SK-N-DZ (cell line): ENCODE measurements around the gene PDE3A.

Source experiments
- DNase-seq: peaks from one replicate; pipeline ENCODE4 v3.0.0-alpha.2; 2015; ENCODE audit warnings: low spot score

Gene PDE3A

DNA sequence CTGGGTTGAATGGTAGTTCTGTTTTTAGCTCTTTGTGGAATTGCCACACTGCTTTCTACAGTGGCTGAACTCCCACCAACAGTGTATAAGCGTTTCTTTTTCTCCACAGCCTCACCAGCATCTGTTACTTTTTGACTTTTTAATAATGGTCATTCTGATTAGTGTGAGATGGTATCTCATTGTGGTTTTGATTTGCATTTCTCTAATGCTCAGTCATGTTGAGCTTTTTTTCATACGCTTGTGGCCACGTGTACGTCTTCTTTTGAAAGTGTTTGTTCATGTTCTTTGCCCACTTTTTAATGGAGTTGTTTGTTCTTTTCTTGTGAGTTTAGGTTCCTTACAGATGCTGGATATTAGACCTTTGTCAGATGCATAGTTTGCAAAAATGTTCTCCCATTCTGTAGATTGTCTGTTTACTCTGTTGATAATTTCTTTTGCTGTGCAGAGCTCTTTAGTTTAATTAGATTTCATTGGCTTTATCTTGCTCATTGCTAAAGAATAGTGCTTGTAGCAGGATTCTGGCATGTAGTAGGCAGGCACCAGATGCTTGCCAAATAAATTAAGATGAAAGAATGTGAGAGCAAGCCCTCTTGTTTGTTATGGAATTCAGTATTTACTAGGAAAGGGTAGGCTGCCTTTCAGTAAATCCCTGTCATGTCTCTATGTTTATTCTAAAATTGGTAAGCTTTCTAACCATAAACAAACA, 86.8 kb downstream of the PDE3A start:
- peak; percentile 45 for DNase-seq

DNA sequence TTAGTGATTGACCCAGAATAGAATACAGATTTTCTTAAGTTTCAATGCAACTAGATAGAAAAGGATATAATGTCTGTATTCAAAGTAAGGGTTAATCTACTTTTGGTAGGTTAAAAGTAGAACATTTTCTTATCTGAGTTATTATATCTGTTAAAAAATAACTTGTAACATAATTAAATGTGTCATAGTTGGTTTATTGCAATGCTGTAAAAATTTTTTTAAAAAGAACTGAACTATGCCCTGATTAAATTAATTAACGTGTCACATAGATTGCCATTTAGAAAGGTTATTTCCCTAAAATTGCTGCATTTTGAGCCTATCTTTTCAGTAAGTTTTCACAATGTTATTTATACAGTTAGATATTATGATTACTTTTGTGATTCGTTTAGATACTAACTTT, 89.2 kb downstream of the PDE3A start:
- no peak for DNase-seq

DNA sequence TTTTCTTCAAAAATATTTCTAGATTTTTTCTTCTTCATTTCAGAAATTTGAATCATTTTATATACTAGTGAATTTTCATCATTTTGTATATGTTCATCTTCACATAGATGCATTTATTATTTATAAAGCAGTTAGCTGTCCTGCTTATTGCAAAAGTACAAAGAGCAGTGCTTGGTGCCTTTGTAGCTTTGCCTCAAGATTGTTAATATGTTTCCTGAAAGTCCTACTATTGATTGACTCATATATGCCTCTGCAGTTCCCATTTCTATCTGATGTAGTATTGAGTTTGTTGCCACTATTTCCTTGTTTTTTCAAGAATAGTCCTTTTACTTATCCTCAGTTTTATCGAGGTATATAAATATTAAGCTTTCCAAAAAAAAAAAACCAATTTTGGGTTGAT, 89.7 kb downstream of the PDE3A start:
- no peak for DNase-seq

DNA sequence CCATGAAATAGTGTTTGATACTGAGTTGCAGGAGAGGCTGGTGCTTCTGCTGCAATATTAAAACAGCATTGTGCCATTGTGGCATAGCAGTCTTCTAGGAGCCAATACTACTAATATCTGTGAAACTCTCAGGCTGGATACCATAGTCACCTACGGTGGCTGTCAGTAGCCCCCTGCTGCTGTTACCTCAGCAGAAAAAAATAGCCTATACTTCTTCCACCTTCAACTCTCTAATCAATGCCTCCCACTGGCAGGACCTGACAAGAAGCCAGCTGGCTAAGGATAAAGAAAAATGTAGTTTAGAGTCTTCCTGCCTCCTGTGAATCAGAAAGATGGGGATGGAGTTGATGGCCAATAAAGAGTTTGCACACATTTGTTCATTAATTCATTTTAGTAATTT, 91.6 kb downstream of the PDE3A start:
- DNase-seq: no peak

DNA sequence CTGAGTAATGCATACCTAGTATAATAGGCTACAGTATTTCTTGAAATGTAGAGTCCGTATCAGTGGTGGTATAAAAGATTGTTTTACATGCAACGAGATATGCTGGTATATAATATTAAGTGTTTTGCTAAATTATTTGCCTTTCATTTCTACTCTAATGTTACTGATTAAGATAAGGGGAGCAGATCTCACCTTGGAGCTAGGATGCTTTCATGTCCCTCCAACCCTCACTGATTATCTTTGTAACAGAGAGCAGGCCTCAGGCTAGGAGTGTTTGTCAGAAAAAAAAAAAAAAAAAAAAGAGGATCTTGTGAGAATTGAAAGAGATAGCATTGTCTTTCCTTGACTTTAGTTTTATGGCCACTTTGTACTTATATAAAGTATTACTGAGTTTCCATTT, 92.6 kb downstream of the PDE3A start:
- DNase-seq: no peak

DNA sequence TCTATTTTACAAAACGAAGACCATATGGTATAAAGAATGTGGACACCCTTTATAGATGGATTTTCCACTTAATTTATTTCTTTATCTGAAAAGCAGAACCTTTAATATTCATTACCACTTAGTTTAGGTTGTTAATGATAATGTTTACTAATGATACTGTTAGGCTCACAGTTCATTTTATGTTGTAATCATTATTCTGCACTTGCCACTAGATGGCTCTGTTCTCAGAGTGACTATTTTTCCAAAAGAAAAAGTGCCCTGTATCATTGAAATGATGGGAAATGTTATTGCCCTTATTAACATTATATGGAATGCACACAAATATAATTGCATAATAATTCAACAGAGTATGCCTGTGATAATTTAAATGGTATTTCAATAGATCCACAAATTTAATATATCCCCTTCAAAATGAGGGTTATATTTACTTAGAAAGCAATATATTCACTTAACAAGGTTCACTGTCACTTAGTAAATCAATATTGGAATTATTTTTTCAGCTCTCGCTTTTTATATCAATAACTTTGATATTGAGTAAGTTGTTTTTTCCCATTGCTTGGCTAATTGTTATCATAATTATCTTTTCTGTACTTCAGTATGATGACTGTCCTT, 95.7 kb downstream of the PDE3A start:
- peak; percentile 17 for DNase-seq

DNA sequence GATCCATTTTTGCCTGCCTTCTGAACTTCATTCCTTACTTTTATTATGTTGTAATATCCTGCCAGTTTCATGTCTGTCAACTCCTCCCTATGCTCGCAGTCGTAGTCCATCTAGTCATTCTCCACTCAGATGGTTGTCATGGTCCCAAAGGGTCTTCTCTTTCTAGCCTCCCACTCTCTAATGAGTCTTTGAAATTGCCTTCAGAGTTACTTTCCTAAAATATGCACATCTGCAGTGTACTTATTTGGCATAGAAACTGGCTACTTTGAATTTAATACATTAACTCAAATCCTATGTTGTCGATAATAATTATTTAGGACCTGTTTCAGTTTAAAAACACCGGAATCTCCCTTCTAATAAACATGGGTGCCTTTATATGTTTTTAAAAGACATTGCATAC, 101.0 kb downstream of the PDE3A start:
- DNase-seq: no peak

DNA sequence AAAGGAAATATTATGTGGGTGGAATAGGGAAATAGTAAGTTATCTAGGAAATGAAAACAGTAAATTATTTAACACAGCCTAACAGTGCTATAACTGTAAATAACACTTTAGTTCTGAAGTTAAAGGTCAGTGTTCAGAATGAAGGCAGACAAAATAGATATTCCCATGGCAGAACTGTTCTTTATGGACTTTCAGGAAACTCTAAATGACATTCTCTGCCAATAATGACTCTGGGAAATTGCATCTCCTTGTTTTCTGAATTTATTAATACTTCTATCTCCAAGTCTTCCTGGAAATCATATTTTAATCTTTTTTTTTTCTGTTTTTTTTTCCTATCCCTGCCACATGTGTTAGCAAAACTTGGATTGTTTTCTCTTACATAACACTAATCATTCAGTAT, 101.4 kb downstream of the PDE3A start:
- no peak for DNase-seq

DNA sequence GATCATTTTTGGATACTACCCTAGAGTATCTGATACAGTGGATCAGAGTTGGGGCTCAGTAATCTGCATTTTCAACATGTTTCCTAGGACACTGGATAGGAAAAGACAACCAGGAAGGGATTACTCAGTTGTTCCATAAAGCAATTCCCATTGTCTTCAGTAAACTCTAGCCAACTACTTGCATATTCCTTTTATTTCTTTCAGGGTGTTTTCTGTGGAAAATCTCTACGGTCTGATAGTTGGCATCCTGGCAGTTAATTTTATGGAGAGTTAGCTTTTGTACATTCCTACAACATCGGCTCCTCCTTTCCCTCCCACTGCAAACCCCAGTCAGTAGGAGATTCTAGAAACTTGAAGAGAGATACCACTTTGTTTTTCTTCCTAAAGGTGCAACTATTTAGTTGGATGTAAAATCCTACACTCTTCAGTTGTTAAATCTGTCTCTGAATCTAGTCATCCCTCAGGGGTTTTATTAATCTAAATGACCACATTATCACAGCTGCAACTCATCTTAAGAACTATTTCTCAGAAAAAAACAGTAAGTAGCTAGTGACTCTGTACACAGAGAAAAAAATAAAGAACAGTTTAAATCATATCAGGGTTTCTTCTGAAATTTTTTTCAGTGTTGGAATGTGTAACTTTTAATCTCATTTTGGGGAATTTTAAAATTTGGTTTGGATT, 103.9 kb downstream of the PDE3A start:
- no peak for DNase-seq

DNA sequence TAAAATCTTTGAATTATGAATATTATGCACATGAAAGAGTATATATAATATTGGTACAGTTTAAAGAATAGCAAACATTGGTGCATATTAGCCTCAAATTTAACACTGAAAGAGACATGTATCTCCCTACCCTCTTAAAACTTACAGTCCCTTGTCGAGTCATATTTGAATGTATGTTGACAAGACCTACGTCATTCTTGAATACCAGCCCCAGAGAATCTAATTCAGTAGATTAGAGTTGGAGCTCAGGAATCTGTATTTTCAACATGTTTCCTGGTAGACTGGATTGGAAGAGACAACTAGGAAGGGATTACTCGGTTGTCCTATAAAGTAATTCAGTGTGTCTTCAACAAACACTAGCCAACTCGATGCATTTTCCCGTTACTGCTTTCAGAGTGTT, 104.8 kb downstream of the PDE3A start:
- no peak for DNase-seq

DNA sequence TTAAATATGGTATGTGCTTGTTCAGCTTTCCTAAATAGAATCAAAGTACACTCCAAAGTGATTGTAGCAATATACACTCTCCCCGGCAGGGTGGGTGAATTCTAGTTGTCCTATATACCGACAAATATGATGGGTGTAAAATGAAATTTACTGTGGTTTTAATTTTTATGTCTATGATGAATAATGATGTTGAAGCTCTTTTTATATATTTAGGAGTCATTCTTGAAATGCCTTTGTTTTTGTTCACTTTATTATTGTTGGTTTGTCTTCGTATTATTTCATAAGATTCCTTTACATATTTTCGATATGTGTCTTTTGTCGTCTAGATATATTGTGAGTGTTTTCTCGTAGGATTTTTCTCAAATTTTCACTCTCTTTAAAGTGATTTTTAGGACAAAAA, 105.7 kb downstream of the PDE3A start:
- DNase-seq: no peak

DNA sequence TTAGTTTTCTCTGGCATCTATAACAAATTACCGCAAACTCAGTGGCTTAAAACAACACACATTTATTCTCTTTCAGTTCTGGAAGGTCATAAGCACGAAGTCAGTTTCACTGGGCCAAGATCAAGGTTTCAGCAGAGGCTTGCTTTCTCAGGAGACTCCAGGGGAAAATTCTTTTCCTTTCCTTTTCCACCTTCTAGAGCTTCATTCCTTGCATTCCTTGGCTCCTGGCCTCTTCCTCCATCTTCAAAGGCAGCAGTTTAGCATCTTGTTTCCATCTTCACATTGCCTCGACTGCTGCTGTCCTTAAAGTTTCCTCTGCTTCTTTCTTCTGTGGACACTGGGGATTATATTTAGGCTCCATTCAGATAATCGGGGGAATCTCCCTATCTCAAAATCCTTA, 106.1 kb downstream of the PDE3A start:
- no peak for DNase-seq

DNA sequence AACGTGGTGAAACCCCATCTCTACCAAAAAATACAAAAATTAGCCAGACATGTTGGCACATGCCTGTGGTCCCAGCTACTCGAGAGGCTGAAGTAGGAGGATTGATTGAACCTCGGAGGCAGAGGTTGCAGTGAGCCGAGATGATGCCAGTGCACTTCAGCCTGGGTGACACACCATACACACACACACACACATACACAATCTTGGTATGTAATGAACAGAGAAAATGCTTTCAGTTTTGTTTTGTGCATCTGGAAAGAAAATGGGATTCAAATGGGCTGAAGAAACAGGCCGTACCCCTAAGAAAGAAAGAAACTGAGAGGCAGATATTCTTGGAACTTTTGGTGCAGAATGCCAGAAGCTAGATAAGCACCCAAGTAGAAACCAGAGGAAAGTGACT, 107.2 kb downstream of the PDE3A start:
- no peak for DNase-seq

DNA sequence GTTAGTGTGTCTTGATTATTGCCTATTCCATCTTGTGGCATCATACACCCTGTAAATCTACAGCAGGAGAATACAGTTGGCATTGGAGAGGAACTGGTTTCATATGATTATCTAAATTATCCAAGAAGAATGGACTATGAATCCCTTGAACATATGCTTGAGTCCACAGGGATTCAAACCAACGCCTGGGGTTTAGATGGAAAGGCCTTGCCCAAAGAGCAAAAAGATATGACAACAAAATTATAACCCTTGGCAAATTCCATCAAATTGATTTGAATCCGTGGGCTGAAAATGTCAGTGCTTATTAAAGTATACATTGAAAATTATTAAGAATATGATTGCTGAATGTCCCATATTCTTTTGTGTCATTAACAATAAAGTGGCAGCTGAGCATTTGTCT, 108.2 kb downstream of the PDE3A start:
- DNase-seq: no peak

DNA sequence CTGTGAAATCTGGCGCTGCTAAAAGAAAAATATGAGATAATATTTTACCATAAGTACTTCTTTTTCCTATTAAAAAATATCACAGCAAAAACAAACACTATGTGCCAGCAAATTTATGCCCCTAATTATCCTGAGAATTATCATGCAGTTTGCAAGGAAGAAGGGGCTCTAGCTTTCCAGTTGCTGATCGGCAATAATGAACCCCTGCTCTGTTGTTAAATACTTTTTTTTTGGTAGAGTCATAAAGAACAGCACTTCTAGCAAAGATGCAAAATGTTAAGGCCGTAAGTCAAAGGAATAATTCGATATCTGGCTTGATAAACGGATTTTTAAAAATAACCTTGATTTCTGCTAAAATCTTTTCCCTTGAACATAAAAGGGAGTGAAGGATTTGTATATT, 108.9 kb downstream of the PDE3A start:
- DNase-seq: no peak

DNA sequence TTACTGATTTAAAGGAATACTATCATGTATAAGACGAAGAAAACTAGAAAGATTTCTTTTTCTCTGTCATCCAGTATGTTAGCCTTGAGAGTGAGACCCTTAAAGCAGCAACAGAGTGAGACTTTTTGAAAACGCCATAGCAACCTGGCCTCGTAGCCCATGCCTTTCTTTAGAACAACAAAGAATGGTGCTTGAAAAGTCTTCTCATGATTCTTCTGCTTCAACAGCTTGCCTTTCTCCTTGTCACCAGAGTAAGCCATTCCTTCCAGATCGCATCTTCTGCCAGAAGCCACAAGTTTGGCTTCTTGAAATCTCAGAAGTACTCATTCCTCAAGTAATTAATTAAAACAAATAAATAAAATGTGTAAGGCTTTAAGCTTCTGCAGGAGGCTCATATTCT, 109.3 kb downstream of the PDE3A start:
- no peak for DNase-seq

DNA sequence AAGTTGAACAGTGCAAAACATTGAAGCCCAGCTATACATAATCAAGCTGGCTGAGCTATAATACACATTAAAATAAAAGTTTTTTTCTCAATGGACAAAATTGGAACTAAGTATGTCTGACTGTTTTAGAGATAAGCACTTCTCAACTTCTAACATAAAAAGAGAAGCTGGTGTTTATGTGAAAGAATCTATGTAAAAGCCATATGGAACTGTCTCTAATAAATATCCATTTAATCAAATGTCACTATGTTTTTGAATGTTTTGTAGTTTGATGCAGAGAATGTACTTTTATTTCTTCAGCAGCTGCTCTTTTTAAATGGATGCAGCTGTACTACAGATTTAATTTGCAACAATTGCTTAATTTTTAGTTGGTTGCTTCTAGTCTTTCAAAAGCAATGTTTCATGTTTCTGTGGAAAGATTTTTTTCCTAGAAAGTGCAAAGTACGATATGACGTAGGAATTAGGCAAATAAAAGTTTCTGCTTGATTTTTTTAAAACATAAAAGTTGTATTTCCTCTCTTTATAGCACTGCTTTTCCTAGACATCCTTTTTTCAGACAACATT, 114.2 kb downstream of the PDE3A start:
- DNase-seq: no peak

DNA sequence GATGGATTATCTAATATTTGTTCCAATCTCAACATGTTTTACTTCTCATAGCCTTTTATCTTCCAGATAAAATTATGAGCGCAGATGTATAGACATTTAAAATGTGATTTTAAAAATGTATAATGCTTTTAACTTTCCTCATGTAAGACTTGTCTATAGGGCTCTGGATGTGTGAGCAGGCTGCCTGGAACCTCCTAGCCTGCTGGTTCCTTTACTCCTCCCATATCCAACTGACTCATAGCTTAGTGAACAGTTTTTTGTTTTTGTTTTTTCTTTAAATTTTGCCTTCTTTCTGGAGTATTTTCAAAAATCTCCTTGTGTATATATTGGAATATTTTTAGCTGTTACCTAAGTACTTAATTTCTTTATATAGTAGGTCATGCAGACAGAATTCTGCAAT, 115.4 kb downstream of the PDE3A start:
- no peak for DNase-seq

DNA sequence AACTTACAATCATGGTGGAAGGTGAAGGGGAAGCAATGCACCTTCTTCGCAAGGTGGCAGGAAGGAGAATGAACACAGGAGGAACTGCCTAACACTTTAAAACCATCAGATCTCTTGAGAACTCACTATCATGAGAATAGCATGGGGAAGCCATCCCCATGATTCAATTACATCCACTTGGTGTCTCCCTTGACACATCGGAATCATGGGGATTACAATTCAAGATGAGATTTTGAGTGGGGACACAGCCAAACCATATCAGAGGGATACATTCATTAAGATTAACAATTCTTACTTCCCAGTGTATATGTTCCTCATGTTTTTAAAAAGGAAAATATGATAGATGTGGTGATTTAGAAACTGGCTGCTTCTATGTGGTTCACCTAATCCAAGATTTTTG, 117.9 kb downstream of the PDE3A start:
- no peak for DNase-seq

DNA sequence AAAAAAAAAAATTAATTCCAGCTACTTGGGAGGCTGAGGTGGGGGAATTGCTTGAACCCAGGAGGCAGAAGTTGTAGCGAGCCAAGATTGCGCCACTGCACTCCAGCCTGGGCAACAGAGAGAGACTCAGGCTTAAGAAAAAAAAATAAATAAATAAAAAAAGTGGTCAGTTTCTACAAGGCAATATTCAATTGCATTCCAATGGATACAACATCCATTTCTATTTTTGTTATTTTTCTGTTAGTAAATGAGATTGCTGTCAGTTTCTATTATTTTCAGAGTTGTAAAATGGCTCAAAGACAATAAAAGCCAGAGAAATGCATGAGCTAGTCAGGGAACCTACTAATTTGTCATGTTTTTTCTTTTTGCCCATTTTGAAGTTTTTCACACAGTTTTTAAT, 119.2 kb downstream of the PDE3A start:
- no peak for DNase-seq

DNA sequence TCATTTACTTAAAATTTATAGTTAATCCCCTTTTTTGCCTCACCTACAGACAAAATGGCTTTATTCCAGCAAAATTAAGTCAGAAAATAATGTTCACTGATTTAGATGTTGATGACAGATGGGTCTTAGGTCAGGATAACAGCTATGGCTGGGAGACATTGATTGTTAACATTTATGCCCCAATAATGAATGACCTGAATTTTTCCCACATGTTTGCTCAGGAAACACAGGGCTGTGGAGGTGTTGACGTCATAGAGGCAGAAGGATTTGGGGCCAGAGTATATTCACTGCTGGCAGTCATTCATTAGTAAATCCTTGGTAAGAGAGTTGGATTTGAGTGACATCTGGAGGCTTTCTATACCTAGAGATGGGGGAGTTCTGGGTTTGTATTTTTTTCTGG, 121.3 kb downstream of the PDE3A start:
- DNase-seq: no peak

DNA sequence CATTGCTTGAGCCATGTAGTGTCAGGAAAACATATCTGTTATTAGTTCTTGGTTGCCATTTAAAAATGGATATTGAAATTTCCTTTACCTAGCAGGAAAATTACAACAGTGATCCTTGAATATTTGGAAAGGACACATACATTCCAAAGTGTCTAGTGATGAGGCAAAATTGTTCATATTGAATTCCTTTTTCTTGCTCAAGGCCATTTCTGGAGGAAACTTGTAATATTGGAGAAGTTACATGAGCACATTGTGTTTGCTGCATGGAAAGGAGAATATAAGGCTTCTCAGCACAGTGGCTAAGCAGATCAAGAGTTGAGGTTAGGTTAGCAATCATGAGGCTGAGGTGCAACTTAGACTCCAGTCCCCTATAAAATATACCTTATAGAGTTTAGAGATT, 121.9 kb downstream of the PDE3A start:
- DNase-seq: no peak

DNA sequence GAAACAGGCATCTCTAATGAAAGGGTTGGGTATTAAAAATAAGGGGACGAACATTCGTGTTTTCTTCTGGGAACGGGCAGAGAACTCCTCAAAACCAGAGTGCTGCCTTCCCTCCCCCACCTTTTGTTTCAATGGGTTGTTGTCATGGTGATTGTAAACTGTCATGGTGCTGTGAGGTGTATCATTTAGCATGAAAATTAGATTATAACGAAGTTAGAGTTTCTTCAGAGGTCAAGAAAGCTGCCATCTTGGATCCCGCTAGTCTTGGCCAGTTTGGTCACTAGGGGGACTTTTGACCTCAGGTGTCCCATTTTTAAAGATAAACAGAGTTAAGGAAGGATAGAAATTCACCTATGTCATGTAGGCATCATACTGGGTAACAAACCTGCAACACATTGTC, 123.0 kb downstream of the PDE3A start:
- no peak for DNase-seq
